Naive thymus-derived CD4-positive, alpha-beta T cell (primary cell): Measurements from ENCODE around the gene ZNF326. TPM values are rescaled to one million over a fixed set of nuclear protein-coding genes. Genes with fewer than 3 reads are reported as not detected.

Experiments used
- ATAC-seq: fragments of 150-1000 bp; cut with Tn5 transposase; 2 replicates; pipeline ENCODE4 v1.10.0; 2021; ENCODE audit warnings: mild to moderate bottlenecking, moderate library complexity
- CTCF ChIA-PET: fragments of 350-600 bp; sonication (Branson Sonifier 250); formaldehyde crosslinking; loops from one replicate; lab custom pipeline; 2021; ENCODE audit warnings: antibody characterized with exemption; lab: Charles Lee
- POLR2A ChIA-PET: fragments of 350-600 bp; sonication (Branson Sonifier 250); formaldehyde crosslinking; loops from one replicate; lab custom pipeline; 2021; ENCODE audit warnings: antibody characterized with exemption, inconsistent platforms; lab: Charles Lee
- DNase-seq, 9 donors: peaks; one replicate each; pipeline versions ENCODE4 v3.0.0 to v3.0.0-alpha.2; 2020 to 2022; ENCODE audit warnings: mixed read lengths in 1 of 9
- H3K27ac ChIP-seq: one replicate; pipeline ENCODE4 v1.7.0; 2013; ENCODE audit warnings: mild to moderate bottlenecking, low read depth, low read length, moderate library complexity
- H3K27me3 ChIP-seq, 2 donors: one replicate each; pipeline ENCODE4 v1.7.0; 2013; ENCODE audit warnings: low read length in 2 of 2, mild to moderate bottlenecking in 2 of 2, moderate library complexity in 2 of 2; ENCODE audit not compliant: control insufficient read depth in 2 of 2, insufficient read depth in 2 of 2
- H3K36me3 ChIP-seq, 3 experiments: 1 replicate in 2 of 3; 2 replicates in 1 of 3; pipeline ENCODE4 v1.7.0; 2013; ENCODE audit warnings: low read length in 3 of 3, mild to moderate bottlenecking in 3 of 3, moderate library complexity in 1 of 3; ENCODE audit not compliant: insufficient read depth in 3 of 3, control insufficient read depth in 2 of 3
- H3K4me1 ChIP-seq, 2 donors: one replicate each; pipeline ENCODE4 v1.7.0; 2013; ENCODE audit warnings: low read length in 2 of 2, mild to moderate bottlenecking in 2 of 2, moderate library complexity in 1 of 2; ENCODE audit not compliant: control insufficient read depth in 2 of 2, insufficient read depth in 2 of 2
- H3K4me3 ChIP-seq: 2 replicates; pipeline ENCODE4 v1.7.0; 2013; ENCODE audit warnings: mild to moderate bottlenecking, low read length
- H3K9me3 ChIP-seq, 3 experiments: 1 replicate in 2 of 3; 2 replicates in 1 of 3; pipeline ENCODE4 v1.7.0; 2013; ENCODE audit warnings: low read length in 3 of 3; ENCODE audit not compliant: control insufficient read depth in 2 of 3
- H3K27ac Mint-ChIP-seq, 9 donors: one replicate each; pipeline ENCODE4 v1.8.0; 2020 to 2022; ENCODE audit warnings: mixed read lengths in 9 of 9, mild to moderate bottlenecking in 8 of 9, moderate library complexity in 5 of 9, inconsistent platforms in 2 of 9
- H3K27me3 Mint-ChIP-seq, 5 donors: one replicate each; pipeline ENCODE4 v1.8.0; 2021 to 2022; ENCODE audit warnings: mixed read lengths in 5 of 5, mild to moderate bottlenecking in 1 of 5
- H3K36me3 Mint-ChIP-seq, 5 donors: one replicate each; pipeline ENCODE4 v1.8.0; 2020 to 2022; ENCODE audit warnings: mixed read lengths in 5 of 5, mild to moderate bottlenecking in 3 of 5, inconsistent platforms in 1 of 5
- H3K4me1 Mint-ChIP-seq, 7 donors: one replicate each; pipeline ENCODE4 v1.8.0; 2020 to 2022; ENCODE audit warnings: mixed read lengths in 7 of 7, mild to moderate bottlenecking in 3 of 7, inconsistent platforms in 1 of 7
- H3K4me3 Mint-ChIP-seq, 10 donors: one replicate each; pipeline ENCODE4 v1.8.0; 2020 to 2022; ENCODE audit warnings: mild to moderate bottlenecking in 10 of 10, mixed read lengths in 10 of 10, moderate library complexity in 6 of 10, inconsistent platforms in 2 of 10
- H3K9me3 Mint-ChIP-seq, 11 donors: one replicate each; pipeline ENCODE4 v1.8.0; 2020 to 2022; ENCODE audit warnings: mixed read lengths in 11 of 11, mild to moderate bottlenecking in 4 of 11, inconsistent platforms in 1 of 11, moderate library complexity in 1 of 11
- intact Hi-C, 2 donors: fragments of 100-400 bp; cut with micrococcal nuclease; formaldehyde crosslinking; loops; one replicate each; pipeline ENCODE4 v1.15.1; 2023
- polyA plus RNA-seq, 2 donors: library from polyadenylated mRNA; unstranded; fragments of 300-500 nt; fragmentation: Illumina TruSeq; gene quantifications; one replicate each; pipeline ENCODE4 v1.2.3, GENCODE V29; 2021
- total RNA-seq, 6 experiments: library from RNA in 5 of 6; stranded (reverse) in 5 of 6; gene quantifications; 1 replicate in 5 of 6; 2 replicates in 1 of 6; pipeline ENCODE4 v1.2.3 and lab custom pipeline; 2021 to 2026

The ZNF326 gene
- total and polyA plus RNA-seq, 7 experiments from 2014 or later = 3.6 to 52.5 (median 19.5) TPM

DNA sequence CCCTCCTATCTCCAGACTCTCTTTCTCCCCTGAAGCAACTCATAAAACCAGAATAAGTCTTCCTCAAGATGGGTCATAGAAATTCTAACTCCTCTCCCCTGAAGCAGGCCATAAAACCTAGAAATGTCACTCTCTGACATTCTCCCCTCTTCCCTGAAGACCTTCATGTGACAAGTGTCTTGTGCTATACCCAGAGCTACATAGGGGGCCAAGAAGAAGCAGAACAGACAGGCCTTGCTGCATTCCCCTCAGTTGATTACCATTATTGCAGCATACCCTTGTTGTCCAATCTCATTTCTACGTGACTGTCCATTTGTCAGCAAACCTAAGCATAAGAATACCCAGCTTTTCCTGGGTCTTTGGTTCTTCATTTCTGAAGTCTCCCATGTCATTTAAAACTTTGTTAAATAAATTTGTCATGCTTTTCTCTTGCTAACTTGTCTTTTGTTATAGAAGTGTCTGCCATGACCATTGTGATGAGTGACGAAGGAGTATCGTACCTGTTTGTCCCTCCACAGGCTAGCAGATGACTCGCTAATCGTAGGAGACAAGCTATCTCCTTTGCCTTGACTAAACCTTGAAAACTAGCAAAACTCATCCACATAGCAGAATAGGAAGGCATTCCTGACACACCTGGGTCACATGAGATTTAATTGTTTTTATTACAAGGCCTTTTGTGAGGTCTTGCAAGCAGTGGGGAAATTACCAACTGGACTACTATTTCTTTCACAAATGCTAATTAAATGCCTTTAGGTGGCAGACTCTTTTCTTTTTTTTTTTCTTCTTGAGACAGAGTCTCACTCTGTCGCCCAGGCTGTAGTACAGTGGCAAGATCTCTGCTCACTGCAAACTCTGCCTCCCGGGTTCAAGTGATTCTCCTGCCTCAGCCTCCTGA lies 39.4 kb upstream of the ZNF326 start:
- no peak for ATAC-seq
- Histone ChIP-seq H3K27ac (no peak overlapping the region), H3K36me3 (no peaks in the 10 kb centered on the region), H3K4me3 (no peak overlapping the region), H3K27me3 (no peaks in the 10 kb centered on the region), H3K4me1 (peaks cover 0 to 18% of the 10 kb centered on the region in 2 donors), H3K9me3 (no peaks in the 10 kb centered on the region)
- Mint-ChIP-seq H3K36me3 (peaks cover 0 to 7% (median 0%) of the 10 kb centered on the region in 5 donors), H3K27ac (peak overlapping the region in 1 of 9 donors; percentile 18), H3K27me3 (no peaks in the 10 kb centered on the region), H3K9me3 (peaks cover 0 to 7% (median 0%) of the 10 kb centered on the region in 11 donors), H3K4me1 (peaks cover 10 to 58% (median 33%) of the 10 kb centered on the region in 7 donors), H3K4me3 (no peak overlapping the region)
- CTCF ChIA-PET = no interaction called here
- POLR2A ChIA-PET = interaction anchor here (0.6 kb wide), 1 partner anchor 1068 kb away, joined by 4 read pairs; no protein-coding TSS in a partner anchor
- no peak for DNase-seq
- intact Hi-C loops = loop anchor here in 1 of 2 donors (10.0 kb wide), 1 partner anchor 111 kb away; no protein-coding TSS in a partner anchor

DNA sequence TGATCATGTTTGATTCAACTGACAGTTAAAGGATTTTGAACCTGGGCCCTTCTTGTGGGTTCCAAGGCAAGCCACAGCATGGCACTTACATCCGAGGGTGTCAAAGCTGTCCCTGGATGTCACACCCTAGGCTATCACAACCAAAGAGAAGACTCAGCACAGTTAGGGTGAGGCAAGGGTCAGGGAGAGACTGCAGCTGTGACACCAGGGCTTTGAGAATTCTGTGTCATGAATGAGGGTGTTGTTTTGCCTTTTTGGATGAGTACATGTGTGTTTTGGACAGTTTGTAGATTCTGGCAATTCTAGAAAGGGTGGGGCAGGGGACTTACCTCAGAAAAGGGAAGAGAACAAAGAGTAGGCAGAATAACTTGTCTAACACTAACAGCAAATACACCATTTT lies 37.8 kb upstream of the ZNF326 start:
- CTCF ChIA-PET = interaction anchor here (0.7 kb wide), 1 partner anchor 29 kb away, joined by 4 read pairs; no protein-coding TSS in a partner anchor
- H3K4me1 Mint-ChIP-seq = peaks cover 12 to 60% (median 33%) of the 10 kb centered on the region in 7 donors
- H3K9me3 Mint-ChIP-seq = peaks cover 0 to 7% (median 0%) of the 10 kb centered on the region in 11 donors
- peaks cover 0 to 7% (median 0%) of the 10 kb centered on the region in 5 donors for H3K36me3 Mint-ChIP-seq
- no peaks in the 10 kb centered on the region for H3K27me3 ChIP-seq
- no peak overlapping the region for H3K4me3 ChIP-seq
- peaks cover 0 to 2% (median 0%) of the 10 kb centered on the region in 5 donors for H3K27me3 Mint-ChIP-seq
- intact Hi-C loops = loop anchor here in 1 of 2 donors (10.0 kb wide), 1 partner anchor 112 kb away; no protein-coding TSS in a partner anchor
- peaks cover 0 to 18% of the 10 kb centered on the region in 2 donors for H3K4me1 ChIP-seq
- no peaks in the 10 kb centered on the region for H3K9me3 ChIP-seq
- ATAC-seq = peak; percentile 73
- H3K27ac ChIP-seq = no peak overlapping the region
- POLR2A ChIA-PET = interaction anchor here (0.7 to 0.9 kb wide), 2 partner anchors 9 to 81 kb away, joined by 3 read pairs; no protein-coding TSS in a partner anchor
- peak overlapping the region; percentile 2 to 65 (median 52) for H3K4me3 Mint-ChIP-seq
- no peaks in the 10 kb centered on the region for H3K36me3 ChIP-seq
- peak overlapping the region; percentile 9 to 94 (median 79) for H3K27ac Mint-ChIP-seq
- peak in 6 of 9 donors; percentile 34 to 66 (median 54) for DNase-seq

DNA sequence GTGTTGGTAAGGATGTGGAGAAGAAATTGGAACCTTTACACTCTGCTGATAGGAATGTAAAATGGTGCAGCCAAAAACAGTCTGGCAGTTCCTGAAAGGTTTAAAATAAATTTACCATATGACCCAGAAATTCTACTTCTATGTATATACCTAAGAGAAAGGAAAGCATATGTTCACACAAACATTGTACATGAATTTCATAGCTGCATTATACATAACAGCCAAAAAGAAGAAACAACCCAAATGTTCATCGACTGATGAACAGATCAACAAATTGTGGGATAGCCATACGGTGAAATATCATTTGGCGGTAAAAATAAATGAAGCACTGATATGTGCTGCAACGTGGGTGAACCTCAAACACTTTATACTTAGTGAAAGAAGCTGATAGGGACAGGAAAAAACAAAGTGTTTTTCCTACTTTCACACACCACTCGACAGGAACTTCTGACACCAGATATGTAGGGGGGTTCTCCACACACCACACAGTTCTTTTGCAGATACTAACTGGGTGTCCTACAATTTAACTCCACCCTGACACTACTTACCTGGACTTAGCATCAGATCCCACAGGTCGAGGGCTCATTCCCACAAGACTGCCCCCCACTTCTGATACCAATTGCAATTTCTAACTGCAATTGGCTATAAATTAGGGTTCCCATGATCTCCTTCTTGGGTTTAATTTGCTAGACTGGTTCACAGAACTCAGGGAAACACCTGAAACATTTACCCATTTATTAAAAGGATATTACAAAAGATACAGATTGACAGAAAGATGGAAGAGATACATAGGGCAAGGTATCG lies 35.9 kb upstream of the ZNF326 start:
- POLR2A ChIA-PET = no interaction called here
- H3K27me3 Mint-ChIP-seq = peaks cover 0 to 9% (median 0%) of the 10 kb centered on the region in 5 donors
- no peak for ATAC-seq

DNA sequence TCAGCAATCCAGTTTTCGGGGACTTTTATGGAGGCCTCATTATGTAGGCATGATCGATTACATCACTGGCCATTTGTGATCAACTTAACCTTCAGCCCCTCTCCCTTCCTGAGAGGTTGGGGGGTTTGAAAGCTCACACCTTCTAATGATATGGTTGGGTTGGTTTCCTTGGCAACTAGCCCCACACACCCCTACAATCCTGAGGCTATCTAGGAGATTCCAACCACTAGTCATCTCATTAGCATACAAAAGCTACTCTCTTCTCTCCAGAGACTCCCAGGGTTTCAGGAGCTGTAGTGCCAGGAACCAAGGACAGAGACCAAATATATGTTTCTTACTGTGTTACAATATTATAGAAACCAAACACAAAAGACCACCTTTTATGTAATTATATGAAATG lies 35.2 kb upstream of the ZNF326 start:
- Histone ChIP-seq H3K9me3 (no peaks in the 10 kb centered on the region), H3K27me3 (no peaks in the 10 kb centered on the region), H3K27ac (no peak overlapping the region), H3K4me3 (no peak overlapping the region), H3K36me3 (no peaks in the 10 kb centered on the region), H3K4me1 (peaks cover 0 to 18% of the 10 kb centered on the region in 2 donors)
- H3K36me3 Mint-ChIP-seq = peaks cover 0 to 7% (median 0%) of the 10 kb centered on the region in 5 donors
- peaks cover 0 to 7% (median 0%) of the 10 kb centered on the region in 11 donors for H3K9me3 Mint-ChIP-seq
- DNase-seq (no peak), ATAC-seq (no peak)
- peak overlapping the region in 1 of 9 donors; percentile 47 for H3K27ac Mint-ChIP-seq
- H3K4me3 Mint-ChIP-seq = peak overlapping the region in 2 of 10 donors; percentile 21 to 61
- CTCF ChIA-PET = no interaction called here
- POLR2A ChIA-PET = no interaction called here
- peaks cover 0 to 12% (median 0%) of the 10 kb centered on the region in 5 donors for H3K27me3 Mint-ChIP-seq
- intact Hi-C loops = loop anchor here in 1 of 2 donors (10.0 kb wide), 1 partner anchor 115 kb away; no protein-coding TSS in a partner anchor
- H3K4me1 Mint-ChIP-seq = peaks cover 12 to 60% (median 31%) of the 10 kb centered on the region in 7 donors

More for the DNA sequence above, 35.9 kb upstream of the ZNF326 start:
- H3K4me1 ChIP-seq = peaks cover 0 to 18% of the 10 kb centered on the region in 2 donors
- Mint-ChIP-seq H3K9me3 (peaks cover 0 to 7% (median 0%) of the 10 kb centered on the region in 11 donors), H3K27ac (peak overlapping the region in 2 of 9 donors; percentile 47 to 69), H3K4me3 (peak overlapping the region in 6 of 10 donors; percentile 6 to 61 (median 20)), H3K36me3 (peaks cover 0 to 7% (median 0%) of the 10 kb centered on the region in 5 donors), H3K4me1 (peaks cover 12 to 65% (median 33%) of the 10 kb centered on the region in 7 donors)
- no peaks in the 10 kb centered on the region for H3K27me3 ChIP-seq
- H3K36me3 ChIP-seq = no peaks in the 10 kb centered on the region
- no peak for DNase-seq
- H3K9me3 ChIP-seq = no peaks in the 10 kb centered on the region
- no peak overlapping the region for H3K4me3 ChIP-seq
- H3K27ac ChIP-seq = no peak overlapping the region
- CTCF ChIA-PET = interaction anchor here (0.7 kb wide), 1 partner anchor 114 kb away, joined by 3 read pairs; no protein-coding TSS in a partner anchor
- intact Hi-C loops = loop anchor here in 1 of 2 donors (10.0 kb wide), 1 partner anchor 114 kb away; no protein-coding TSS in a partner anchor

DNA sequence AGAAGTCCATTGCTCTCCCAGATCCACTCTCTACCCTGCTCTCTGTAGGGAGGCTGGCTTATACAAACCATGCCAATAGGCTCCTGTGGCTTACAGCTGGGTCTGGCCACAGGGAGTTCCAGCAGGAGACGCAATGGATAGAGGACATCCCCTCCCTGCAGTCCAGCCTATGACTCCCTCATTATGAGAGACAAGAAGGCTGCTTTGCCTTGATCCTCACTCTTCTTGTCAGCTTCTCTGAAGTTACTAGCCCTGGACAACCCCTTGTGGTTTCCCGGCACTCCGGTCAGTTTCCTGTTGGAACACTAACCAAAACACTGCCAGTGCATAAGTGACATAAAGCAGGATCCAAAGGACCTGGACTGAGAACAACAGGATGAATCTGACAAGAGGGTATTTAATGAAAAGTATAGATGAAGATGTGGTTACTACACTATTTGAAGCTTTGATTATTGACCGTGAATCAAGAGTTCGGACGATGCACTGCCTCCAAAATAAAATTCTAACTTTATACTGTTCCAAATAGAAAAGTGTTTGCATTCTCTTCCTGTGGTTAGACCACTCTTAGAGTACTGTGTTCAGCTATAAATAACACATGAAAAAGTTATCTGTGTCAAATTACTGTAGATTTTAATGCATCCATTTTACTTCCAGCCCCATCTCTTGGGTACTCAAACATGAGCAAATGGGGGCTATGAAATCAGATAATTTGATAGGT lies 32.7 kb upstream of the ZNF326 start:
- no peak overlapping the region for H3K27ac Mint-ChIP-seq
- no peak overlapping the region for H3K27ac ChIP-seq

More for the DNA sequence above, 32.7 kb upstream of the ZNF326 start:
- ChIA-PET CTCF (no interaction called here), POLR2A (interaction anchor here (1.0 to 1.5 kb wide), 2 partner anchors 10 to 119 kb away, joined by 3 to 4 read pairs; no protein-coding TSS in a partner anchor)
- H3K36me3 ChIP-seq = no peaks in the 10 kb centered on the region
- H3K36me3 Mint-ChIP-seq = peaks cover 0 to 7% (median 0%) of the 10 kb centered on the region in 5 donors
- H3K4me3 ChIP-seq = no peak overlapping the region
- no peaks in the 10 kb centered on the region for H3K27me3 ChIP-seq
- peaks cover 3 to 46% (median 24%) of the 10 kb centered on the region in 7 donors for H3K4me1 Mint-ChIP-seq
- DNase-seq = no peak
- no peak overlapping the region for H3K4me3 Mint-ChIP-seq
- no peaks in the 10 kb centered on the region for H3K9me3 ChIP-seq
- peaks cover 0 to 15% of the 10 kb centered on the region in 2 donors for H3K4me1 ChIP-seq
- peaks cover 0 to 7% (median 0%) of the 10 kb centered on the region in 11 donors for H3K9me3 Mint-ChIP-seq
- H3K27me3 Mint-ChIP-seq = peaks cover 0 to 30% (median 0%) of the 10 kb centered on the region in 5 donors
- intact Hi-C loops = no loop called here
- no peak for ATAC-seq
